NCI-H82 treated with DMSO at 0.1 percent for 48 hours (cell line): ENCODE results near the gene DHODH.
"Not testable (repeated sequence)": the region's sequence is repeated elsewhere in the genome, so short reads cannot be mapped to it uniquely, and the experiment has no call there.

Experiments
- DNase-seq: peaks from one replicate; lab custom pipeline; 2025; ENCODE audit not compliant: unreplicated experiment; lab: John Stamatoyannopoulos, UW

DHODH gene

DNA sequence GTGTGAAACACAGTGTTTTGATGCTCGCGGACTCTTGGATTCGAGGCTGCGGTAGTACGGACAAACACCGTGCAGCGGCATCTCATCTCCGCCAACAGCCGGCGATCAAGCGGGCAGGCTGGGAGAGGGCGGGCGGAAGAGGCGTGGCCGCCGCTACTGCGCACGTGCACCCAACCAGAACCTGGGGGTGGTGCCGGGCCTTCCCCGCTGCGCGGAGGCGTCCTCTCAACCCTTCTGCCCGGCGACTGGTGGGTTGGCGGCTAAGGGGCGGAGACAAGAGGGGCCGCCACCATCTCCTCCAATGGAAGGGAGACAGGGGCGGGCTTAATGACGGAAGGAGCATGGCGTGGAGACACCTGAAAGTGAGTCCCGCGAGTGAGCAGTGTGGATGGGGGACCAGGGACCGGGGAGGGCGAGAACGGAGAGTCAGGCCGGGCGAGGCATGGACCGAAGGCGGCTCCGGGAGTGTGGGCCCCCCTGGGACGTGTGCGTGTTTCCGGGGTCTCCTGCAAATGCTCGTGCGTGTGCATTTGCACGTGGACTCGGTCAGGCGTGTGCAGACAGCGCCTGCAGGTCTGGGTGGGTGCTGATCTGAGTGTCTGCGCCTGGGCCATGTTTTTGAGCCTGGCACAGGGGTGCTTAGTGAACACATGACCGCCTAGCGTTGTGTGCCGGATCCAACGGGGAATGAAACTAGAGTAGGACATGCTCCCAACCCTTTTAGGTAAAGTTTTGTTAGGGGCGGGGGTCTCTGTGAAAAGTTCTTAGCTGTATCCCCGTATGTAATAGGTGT is at the start of gene DHODH:
DHODH (plus strand) TSS at position 321 of the 793 bp plus-strand sequence; CDS start at position 342, 21 bp downstream.
- peak; percentile 86 for DNase-seq

DNA sequence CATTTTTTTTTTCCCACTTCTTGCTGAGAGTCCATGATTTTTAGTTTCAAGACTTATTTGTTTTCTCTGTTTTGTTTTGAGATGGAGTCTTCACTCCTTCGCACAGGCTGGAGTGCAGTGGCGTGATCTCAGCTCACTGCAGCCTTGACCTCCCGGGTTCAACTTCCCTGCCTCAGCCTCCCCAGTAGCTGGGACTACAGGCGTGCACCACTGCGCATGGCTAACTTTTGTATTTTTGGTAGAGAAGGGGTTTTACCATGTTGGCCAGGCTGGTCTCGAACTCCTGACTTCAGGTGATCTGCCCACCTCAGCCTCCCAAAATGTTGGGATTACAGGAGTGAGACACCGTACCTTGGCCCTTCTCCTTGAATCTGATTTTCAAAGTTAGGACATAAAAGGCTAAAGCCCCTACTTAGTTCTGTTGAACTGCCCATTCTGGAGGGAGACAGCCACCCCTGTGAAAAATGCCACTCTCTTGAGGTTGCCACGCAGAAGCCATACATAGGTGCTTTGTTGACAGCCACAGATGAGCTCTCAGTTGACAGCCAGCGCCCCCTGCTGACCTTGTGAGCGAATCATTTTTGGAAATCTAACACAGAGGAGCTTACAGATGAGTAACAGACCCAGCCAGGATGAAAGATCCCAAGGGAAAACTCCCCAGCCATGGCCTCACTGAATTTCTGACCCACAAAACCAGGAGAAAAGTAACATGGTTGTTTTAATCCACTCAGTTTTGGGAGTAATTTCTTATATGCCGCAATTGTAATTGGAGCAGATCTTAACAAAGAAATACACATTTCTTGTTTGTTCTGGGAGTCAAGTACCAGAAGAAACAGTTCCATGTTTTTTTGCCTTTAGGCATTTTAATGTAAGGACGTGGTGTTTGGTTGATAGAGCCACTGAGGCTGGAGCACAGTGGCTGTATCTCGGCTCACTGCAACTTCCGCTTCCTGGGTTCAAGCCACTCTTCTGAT is 47.2 kb upstream of the DHODH start:
- peak; percentile 72 for DNase-seq

DNA sequence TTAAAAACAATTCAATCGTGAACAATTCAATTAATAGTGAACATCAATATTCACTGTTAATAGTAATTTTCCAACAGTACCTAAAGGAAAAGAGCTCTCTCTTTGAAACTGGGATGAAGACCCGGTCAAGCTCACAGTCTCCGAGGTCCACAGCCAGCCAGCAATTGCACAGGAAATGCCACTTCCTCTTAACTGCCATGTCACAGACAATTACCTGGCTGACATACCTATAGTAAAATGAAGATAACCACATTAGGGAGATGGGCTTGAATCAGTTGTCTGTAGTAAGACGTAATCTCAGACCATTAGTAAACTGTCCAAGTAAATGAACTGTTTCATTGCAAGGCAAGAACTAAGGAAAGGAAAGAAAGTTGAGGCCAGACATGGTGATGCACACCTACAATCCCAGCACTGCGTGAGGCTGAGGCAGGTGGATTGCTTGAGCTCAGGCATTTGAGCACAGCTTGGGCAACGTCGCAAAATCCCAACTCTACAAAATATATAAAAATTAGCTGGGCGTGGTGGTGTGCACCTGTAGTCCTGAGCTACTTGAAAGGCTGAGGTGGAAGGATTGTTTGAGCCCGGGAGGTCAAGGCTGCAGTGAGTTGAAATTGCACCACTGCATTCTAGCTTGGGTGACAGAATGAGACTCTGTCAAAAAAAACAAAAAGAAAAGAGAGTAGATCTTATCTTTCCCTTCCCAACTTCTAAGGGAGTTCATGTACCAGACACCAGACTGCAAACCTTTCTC is 45.2 kb upstream of the DHODH start:
- DNase-seq: no peak

DNA sequence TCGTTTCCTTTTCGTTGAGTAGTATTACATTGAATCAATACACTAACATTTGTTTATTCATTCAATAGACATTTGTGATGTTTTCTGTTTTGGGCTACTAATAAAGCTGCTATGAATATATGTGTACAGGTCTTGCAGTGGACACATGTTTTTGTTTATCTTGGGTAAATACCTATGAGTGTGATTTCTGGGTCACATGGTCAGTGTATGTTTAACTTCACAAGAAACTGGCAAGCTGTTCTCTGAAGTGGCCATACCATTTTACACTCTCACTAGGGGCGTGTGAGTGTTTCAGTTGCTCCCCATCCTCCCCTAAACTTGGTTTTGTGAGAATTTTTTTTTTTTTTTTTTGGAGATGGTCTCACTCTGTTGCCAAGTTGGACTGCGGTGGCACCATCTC is 43.3 kb upstream of the DHODH start:
- no peak for DNase-seq

DNA sequence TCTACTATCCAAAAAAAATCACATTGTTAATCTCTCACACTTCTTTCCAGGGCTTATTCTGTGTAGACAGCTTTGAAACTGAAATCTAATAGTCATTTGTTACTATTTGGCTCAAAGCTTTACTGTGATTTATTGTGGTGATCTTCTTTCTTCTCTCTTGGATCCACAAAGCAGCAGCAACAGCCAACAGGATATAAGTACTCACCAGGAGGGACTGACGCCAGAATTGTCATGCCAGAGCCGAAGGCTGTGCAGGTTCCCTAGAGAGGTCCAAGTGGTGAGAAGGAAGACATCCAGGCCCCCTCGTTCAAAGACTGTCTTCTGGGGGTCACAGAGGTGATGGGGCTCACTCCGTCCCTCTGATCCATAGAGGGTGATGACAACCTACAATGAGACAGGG is 41.6 kb upstream of the DHODH start:
- no peak for DNase-seq

DNA sequence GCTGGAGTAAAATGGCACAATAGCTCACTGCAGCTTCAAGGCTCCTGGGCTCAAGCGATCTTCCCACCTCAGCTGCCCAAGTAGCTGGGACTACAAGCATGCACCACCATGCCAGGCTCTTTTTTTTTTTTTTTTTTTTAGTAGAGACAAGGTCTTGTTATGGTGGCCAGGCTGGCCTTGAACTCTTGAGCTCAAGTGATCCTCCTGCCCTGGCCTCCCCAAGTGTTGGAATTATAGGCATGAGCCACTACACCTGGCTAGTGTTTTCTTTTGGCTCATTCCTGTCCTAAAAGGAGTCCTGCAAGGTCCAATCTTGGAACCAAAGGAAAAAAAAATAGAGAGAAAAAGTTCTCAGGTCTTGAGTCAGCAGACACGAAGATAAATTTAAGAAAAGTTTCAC is 39.2 kb upstream of the DHODH start:
- DNase-seq: no peak

DNA sequence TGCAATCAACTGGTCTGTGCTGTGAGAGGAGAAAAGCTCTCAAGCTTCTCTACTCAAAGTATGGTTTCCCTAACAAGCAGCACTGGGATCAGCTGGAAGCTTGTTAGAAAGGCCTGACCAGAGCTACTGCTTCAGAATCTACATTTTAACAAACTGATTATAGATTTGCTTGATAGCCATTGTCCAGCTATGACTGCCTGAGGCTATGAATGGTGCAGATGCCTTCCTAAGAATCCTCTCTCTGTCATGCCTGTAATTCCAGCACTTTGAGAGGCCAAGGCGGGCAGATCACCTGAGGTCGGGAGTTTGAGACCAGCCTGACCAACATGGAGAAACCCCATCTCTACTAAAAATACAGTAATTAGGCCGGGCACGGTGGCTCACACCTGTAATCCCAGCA is 37.0 kb upstream of the DHODH start:
- DNase-seq: no peak

DNA sequence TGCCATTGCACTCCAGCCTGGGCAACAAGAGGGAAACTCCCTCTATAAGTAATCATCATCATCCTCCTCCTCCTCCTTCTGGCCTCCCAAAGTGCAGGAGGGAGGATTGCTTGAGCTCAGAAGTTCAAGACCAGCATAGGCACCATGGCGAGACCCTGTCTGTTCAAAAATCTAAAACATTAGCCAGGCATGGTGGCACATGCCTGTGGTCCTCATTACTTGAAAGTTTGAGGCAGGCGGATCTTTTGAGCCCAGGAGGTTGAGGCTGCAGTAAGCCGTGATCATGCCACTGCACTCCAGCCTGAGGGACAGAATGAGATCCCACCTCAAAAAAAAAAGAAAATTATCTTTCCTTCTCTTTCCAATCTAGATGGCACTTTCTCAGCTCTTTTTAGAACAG is 36.2 kb upstream of the DHODH start:
- no peak for DNase-seq

DNA sequence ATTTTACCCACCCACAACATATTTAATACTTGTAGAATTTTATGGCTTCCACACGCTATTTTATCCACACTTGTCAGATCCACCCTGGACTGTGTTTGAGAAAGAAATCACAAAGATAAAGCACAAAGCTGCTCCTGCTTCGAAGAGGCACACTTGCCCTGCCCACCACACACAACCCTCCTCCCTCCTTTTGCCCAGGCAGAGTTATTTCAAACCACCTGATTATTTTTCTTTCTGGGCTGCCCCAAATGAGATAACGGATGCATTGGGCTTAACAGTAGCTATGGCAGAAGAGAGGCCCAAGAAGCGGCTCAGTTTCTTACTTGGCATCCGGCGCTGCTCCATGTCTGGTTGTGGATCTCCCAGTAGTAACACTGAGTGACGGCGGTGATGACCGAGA is 35.5 kb upstream of the DHODH start:
- no peak for DNase-seq

DNA sequence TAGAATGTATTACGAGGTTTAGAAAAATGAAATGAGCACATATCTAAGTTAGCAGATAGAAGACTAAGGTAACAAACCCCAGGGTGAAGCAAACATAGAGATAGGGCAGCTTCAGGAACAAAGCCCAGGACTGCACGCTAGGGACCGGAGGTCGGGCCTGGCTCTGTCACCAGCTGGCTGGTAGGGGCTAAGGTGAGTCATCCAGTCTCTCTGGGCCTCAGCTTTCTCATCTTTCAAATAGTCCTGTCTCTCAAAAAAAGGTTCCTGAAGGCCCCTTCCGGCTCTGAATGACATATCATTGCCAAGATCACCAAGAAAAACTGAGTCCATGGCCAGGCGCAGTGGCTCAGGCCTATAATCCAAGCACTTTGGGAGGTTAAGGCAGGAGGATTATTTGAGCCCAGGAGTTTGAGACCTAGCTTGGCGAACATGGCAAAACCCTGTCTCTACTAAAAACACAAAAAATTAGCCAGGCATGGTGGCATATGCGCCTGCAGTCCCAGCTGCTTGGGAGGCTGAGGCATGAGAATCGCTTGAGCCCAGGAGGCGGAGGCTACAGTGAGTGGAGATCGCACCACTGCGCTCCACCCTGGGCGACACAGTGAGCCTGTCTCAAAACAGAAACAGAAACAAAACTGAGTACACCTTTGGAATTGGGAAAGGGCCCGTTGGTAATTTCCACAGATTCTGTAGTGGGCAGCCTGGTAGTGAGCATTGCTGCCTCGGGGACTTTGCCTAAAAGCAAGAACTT is 34.3 kb upstream of the DHODH start:
- no peak for DNase-seq

DNA sequence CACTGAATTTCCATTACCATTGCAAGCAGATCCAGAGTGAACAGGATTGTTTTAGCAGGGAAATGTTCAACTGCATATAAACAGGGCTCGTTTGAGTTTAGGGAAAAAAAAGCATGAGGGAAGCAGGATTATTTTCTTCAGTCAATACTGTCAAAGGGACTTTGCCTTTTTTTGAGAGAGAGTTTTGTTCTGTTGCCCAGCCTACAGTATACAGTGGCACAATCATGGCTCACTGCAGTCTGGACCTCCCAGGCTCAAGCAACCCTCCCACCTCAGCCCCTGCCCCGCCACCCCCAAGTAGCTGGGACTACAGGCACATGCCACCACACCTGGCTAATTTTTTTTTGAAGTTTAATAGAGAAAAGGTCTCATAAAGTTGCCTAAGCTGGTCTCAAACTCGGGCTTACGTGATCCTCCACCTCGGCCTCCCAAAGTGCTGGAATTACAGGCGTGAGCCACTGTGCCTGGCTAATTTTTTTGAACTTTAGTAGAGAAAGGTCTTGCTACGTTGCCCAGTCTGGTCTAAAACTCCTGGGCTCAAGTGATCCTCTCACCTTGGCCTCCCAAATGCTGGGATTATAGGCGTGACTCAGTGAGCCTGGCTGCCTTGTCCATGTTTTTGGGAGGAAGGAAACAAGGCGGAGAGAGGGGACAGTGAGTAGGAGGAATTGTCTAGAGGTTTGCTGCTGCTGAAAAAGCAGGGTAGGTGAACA is 23.1 kb upstream of the DHODH start:
- no peak for DNase-seq

DNA sequence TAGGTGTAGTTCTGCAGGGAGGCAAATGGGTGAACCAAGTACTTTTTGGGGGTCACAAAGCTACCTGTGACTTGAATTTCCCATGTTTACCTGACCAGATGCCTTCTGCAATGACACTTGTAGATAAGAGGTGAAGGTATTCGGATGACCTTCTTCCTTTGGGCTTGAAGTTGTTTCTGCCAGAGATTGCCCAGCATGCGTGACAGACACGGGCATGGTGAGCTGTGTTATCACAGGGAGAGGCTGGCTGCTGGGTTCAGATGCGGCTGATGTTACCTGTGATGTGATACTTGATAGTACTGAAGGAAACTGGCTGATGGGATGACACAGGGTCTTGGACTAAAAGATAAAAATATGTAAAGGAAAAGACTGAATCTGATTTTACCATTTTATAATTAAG is 22.4 kb upstream of the DHODH start:
- no peak for DNase-seq

DNA sequence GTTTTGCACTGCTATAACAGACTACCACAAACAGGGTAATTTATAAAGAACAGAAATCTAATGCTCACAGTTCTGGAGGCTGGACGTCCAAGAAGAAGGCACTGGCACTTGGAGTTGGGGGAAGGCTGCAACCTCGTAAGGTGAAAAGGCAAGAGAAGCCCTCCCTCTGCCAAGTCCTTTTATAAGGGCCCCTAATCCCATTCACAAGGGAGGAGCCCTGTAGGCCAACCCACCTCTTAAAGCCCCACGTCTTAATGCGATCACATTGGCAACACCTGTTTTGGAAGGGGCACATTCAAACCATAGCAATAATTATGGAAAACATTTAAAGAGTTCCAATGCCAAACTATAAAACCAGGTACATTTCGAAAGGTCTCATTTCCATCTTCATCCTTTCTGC is 13.5 kb upstream of the DHODH start:
- peak; percentile 46 for DNase-seq

DNA sequence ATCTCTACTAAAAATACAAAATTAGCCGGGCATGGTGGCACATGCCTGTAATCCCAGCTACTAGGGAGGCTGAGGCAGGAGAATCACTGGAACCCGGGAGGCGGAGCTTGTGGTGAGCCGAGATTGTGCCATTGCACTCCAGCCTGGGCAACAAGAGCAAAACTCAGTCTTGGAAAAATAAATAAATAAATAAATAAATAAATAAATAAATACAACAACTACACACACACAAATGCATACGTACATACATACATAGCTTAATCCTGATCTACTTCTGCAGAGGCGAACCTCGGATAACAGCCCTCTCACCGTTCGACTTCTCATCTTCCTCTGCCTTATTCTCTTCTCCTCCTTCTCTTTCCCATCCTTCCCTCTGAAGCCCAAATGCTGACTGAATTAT is 11.0 kb upstream of the DHODH start:
- not testable (repeated sequence) for DNase-seq

DNA sequence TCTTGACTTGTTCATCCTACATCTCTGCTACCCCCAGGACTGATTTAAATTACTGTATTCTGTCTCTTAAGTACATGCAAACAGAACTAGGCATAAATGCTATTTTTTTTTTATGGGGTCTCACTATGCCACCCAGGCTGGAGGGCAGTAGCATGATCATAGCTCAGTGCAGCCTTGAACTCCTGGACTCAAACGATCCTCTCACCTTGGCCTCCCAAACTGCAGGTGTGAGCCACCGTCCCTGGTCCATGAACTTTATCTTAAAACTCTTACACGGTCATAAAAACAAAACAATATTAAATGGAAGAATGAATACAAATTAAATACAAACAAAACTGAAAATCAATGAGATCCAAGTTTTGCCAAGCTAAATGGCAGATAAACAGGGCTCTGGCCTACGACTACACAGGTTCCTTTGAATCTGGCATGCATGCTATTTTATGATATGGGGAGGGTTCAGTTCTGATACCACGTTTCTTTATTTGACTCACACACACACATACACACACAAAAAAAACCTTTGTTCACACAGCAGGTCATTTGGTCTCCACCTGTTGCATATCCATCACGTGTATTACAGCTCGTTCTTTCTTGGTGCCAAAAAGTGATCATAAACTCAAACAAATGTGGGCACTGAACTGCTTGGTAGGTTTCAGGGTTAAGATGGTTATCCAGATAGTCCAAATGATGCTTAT is 7.2 kb upstream of the DHODH start:
- DNase-seq: no peak

DNA sequence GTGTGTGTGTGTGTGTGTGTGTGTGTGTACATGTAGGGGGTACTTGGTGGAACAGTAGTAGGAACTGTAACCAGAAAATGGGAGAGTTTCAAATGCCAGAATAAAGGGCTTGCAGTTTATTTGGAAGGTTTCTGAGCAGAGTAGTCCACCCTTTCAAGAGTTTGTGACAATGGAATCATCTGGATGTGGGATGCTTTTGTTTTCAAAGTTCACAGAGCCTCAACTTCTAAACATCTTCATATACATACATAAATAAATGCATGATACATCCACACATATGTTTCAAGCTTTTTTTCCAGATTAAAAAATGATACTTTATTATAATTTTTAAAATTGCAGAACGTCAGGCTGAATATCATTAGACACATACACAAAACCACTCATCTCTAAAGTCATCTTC is 5.9 kb upstream of the DHODH start:
- DNase-seq: no peak

DNA sequence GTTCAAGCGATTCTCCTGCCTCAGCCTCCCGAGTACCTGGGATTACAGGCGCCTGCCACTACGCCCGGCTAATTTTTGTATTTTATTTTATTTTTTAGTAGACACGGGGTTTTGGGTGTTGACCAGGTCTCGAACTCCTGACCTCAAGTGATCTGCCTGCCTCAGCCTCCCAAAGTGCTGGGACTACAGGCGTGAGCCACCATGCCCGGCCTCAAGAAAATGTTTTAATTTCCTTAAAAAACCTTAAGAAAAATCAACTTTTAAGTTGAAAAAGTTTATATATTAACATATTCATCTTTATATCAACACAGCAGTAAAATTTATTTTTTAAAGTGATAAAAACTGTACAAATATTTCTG is 500 bp upstream of the DHODH start:
- DNase-seq: not testable (repeated sequence)

DNA sequence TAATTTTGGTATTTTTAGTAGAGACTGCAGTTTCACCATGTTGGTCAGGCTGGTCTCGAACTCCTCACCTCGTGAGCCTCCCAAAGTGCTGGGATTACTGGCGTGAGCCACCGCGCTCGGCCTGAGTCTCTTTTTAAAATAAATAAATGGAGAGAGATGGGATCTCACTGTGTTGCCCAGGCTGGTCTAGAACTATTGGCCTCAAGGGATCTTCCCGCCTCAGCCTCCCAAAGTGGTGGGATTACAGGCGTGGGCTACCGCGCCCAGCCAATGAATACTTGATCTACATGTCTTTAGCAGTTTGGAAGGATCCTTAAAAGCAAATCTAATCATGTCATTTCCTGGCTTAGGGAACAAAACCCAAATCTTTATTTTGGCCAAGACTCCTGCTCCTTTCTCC is 1.2 kb downstream of the DHODH start:
- no peak for DNase-seq

DNA sequence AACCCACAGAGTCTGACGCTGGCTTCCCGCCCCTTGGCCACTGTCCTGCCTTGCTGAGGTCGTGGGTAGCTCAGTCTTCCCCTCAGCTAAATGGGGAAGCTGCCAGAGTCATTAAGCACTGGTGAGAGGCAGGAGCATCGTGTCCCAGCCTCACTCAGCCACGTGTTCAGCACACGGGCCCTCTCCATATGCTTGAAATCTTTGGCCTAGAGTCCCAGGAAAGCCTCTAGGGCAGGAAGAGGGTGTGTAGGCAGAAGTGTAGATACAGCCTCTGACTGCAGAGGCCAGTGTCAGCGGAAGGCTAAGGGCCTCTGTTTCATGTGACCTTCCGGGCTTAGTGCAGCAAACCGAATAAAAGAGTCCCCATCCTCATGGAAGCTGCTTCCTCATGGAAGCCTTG is 4.1 kb downstream of the DHODH start:
- DNase-seq: no peak

DNA sequence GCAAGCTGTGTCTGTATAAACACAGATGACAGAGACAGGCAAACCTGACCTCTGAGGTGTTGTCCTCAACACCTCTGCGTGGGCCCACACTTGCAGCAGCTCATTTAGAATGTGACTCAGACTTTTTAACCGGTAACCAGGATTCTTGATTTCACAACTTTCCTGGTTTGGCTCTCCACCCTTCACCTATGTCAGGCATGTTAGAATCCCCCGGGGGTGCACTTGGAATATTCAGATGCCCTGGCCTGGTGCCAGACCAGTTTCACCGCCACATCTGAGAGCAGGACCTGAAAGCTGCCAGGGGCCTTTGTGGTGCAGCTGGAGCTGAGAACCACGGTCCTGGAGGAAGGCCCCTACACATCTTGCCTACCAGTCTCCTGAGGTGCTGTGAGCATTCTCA is 4.8 kb downstream of the DHODH start:
- DNase-seq: no peak
